IPS-18c (cell line): ENCODE data around the gene FBXO41.

ENCODE experiments used
- H3K4me3 ChIP-seq: 2 replicates; pipeline ENCODE4 v1.7.0; 2013; ENCODE audit warnings: low read depth, mild to moderate bottlenecking, low read length, moderate library complexity; ENCODE audit not compliant: insufficient read depth
- H3K9me3 ChIP-seq: one replicate; pipeline ENCODE4 v1.6.1; 2013; ENCODE audit warnings: mild to moderate bottlenecking, low read length, moderate library complexity; ENCODE audit not compliant: control insufficient read depth, insufficient read depth

FBXO41 gene

GRCh38 chr2:73212098-73212447, 72.2 kb downstream of the FBXO41 start:
- Histone ChIP-seq H3K4me3 (no peak overlapping the region), H3K9me3 (no peaks in the 10 kb centered on the region)

GRCh38 chr2:73210696-73211095, 73.6 kb downstream of the FBXO41 start:
- H3K4me3 ChIP-seq: no peak overlapping the region
- no peaks in the 10 kb centered on the region for H3K9me3 ChIP-seq

GRCh38 chr2:73210019-73210418, 74.3 kb downstream of the FBXO41 start:
- Histone ChIP-seq H3K4me3 (no peak overlapping the region), H3K9me3 (no peaks in the 10 kb centered on the region)

- H3K9me3 ChIP-seq: peaks cover 3% of the 10 kb centered on the region
- no peak overlapping the region for H3K4me3 ChIP-seq
These were observed 76.0 kb downstream of the FBXO41 start for GRCh38 chr2:73208258-73208657.

GRCh38 chr2:73205611-73206010, 78.7 kb downstream of the FBXO41 start:
- H3K9me3 ChIP-seq: peaks cover 3% of the 10 kb centered on the region
- no peak overlapping the region for H3K4me3 ChIP-seq
